ENCODE results near the gene NAGPA. TPM values are rescaled to one million over a fixed set of nuclear protein-coding genes. Genes with fewer than 3 reads are reported as not detected.

Gene NAGPA
- polyA plus RNA-seq, 1 donor (not counting 4 experiments of a cell fraction or from before 2014, with no cell fraction given): 5.0 TPM

DNA sequence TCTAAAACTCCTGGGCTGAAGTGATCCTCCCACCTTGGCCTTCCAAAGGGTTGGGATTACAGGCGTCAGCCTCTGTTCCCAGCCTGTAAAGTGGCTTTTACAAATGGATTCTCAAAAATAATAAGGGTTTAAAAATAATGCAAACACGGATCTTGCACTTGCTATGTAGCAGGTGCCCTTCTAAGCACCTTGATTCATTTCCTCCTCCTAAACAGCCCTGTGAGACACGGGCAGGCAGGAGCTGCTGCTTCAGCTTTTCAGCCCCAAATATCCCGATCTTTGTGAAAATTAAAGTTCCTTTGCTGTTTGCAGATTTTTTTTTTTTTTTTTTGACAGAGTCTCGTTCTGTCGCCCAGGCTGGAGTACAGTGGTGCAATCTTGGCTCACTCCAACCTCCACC is 31.7 kb downstream of the NAGPA start:
- no peak overlapping the region for H3K4me2 ChIP-seq (ENCODE audit: control insufficient read depth, extremely low read depth, insufficient read depth, low read depth, low read length)
- H3K27me3 ChIP-seq (ENCODE audit: control insufficient read depth, extremely low read depth, insufficient read depth, low read length): no peaks in the 10 kb centered on the region
- no peak overlapping the region for H3K27ac ChIP-seq (ENCODE audit: control insufficient read depth, insufficient read depth, low read length)
- no peaks in the 10 kb centered on the region for H3K9me3 ChIP-seq (ENCODE audit: control insufficient read depth, low read depth, low read length)
- no peaks in the 10 kb centered on the region for H4K20me1 ChIP-seq (ENCODE audit: control insufficient read depth, extremely low read depth, insufficient read depth, low read length)
- dilution Hi-C loops (cut with MboI; ENCODE audit: extremely low pct_ligation_motif_present, low sequenced_read_pairs): no loop called here
- no peaks in the 10 kb centered on the region for H3K9me1 ChIP-seq (ENCODE audit: control insufficient read depth, extremely low read depth, insufficient read depth, low read length)
- H3K36me3 ChIP-seq (ENCODE audit: control insufficient read depth in 2 of 2, extremely low read depth in 1 of 2, insufficient read depth in 2 of 2, low read length in 2 of 2): no peaks in the 10 kb centered on the region
- H3K9ac ChIP-seq (ENCODE audit: control insufficient read depth, extremely low read depth, insufficient read depth, low read length): no peak overlapping the region
- no peak overlapping the region for H3K4me3 ChIP-seq (ENCODE audit: control insufficient read depth in 2 of 3, extremely low read depth in 1 of 3, insufficient read depth in 2 of 3, low read depth in 1 of 3, low read length in 3 of 3)
- no peaks in the 10 kb centered on the region for H3K4me1 ChIP-seq (ENCODE audit: control insufficient read depth, extremely low read depth, insufficient read depth, low read length)
- no peak overlapping the region for H2AFZ ChIP-seq (ENCODE audit: control insufficient read depth, low read length)
- H3K79me2 ChIP-seq (ENCODE audit: control insufficient read depth, insufficient read depth, low read length): no peaks in the 10 kb centered on the region
- TF ChIP-seq CTCF (optimal IDR thresholded peaks at IDR 0.05 in 1 of 3, IDR thresholded peaks at IDR 0.05 in 1 of 3, conservative IDR thresholded peaks at IDR 0.05 in 1 of 3; ENCODE audit: extremely low read depth in 1 of 3, insufficient read depth in 2 of 3, low read length in 3 of 3) (no peak), EZH2 (IDR thresholded peaks at IDR 0.05; ENCODE audit: low read length) (no peak)
- no peak for DNase-seq (ENCODE audit: low read depth, low spot score)
- no peak for FAIRE-seq

DNA sequence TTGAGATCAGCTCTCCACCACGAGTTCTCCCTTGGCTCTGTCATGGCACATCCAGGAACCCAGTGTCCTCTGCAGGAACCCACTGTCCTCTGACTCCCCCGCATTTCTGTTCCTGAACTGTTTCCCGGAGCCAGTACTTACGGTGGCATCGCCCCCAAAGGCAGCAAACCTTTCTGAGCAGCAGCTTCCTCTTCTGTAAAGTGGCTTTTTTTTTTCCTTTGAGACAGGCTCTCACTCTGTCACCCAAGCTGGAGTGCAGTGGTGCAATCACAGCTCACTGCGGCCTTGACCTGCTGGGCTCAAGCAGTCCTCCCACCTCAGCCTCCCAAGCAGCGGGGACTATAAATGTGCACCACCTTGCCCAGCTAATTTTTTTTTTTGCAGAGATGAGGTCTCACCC is 32.2 kb downstream of the NAGPA start:
- dilution Hi-C loops (cut with MboI; ENCODE audit: extremely low pct_ligation_motif_present, low sequenced_read_pairs): no loop called here
- H3K4me3 ChIP-seq (ENCODE audit: control insufficient read depth in 2 of 3, extremely low read depth in 1 of 3, insufficient read depth in 2 of 3, low read depth in 1 of 3, low read length in 3 of 3): no peak overlapping the region
- no peak for DNase-seq (ENCODE audit: low read depth, low spot score)

More for the DNA sequence above, 32.2 kb downstream of the NAGPA start:
- Histone ChIP-seq H3K27me3 (ENCODE audit: control insufficient read depth, extremely low read depth, insufficient read depth, low read length) (no peaks in the 10 kb centered on the region), H2AFZ (ENCODE audit: control insufficient read depth, low read length) (no peak overlapping the region), H3K79me2 (ENCODE audit: control insufficient read depth, insufficient read depth, low read length) (no peaks in the 10 kb centered on the region), H3K36me3 (ENCODE audit: control insufficient read depth in 2 of 2, extremely low read depth in 1 of 2, insufficient read depth in 2 of 2, low read length in 2 of 2) (no peaks in the 10 kb centered on the region), H3K9me3 (ENCODE audit: control insufficient read depth, low read depth, low read length) (no peaks in the 10 kb centered on the region), H4K20me1 (ENCODE audit: control insufficient read depth, extremely low read depth, insufficient read depth, low read length) (no peaks in the 10 kb centered on the region), H3K4me1 (ENCODE audit: control insufficient read depth, extremely low read depth, insufficient read depth, low read length) (no peaks in the 10 kb centered on the region), H3K9ac (ENCODE audit: control insufficient read depth, extremely low read depth, insufficient read depth, low read length) (no peak overlapping the region), H3K9me1 (ENCODE audit: control insufficient read depth, extremely low read depth, insufficient read depth, low read length) (no peaks in the 10 kb centered on the region), H3K27ac (ENCODE audit: control insufficient read depth, insufficient read depth, low read length) (no peak overlapping the region), H3K4me2 (ENCODE audit: control insufficient read depth, extremely low read depth, insufficient read depth, low read depth, low read length) (no peak overlapping the region)
- FAIRE-seq: no peak
- TF ChIP-seq CTCF (optimal IDR thresholded peaks at IDR 0.05 in 1 of 3, IDR thresholded peaks at IDR 0.05 in 1 of 3, conservative IDR thresholded peaks at IDR 0.05 in 1 of 3; ENCODE audit: extremely low read depth in 1 of 3, insufficient read depth in 2 of 3, low read length in 3 of 3) (no peak), EZH2 (IDR thresholded peaks at IDR 0.05; ENCODE audit: low read length) (no peak)

All from keratinocyte (primary cell).